ENCODE results near the gene CCR2.

The CCR2 gene

GRCh38 chr3:46359733-46360493 is 6.0 kb downstream of the CCR2 start:
- peak; percentile 76 for ATAC-seq (replicated peaks)
- H3K36me3 Mint-ChIP-seq (ENCODE audit: insufficient read depth): peaks cover 44% of the 10 kb centered on the region
- peaks cover 49 to 69% of the 10 kb centered on the region in 2 donors for H3K4me1 Mint-ChIP-seq (ENCODE audit: low read depth in 2 of 2)
- no peak for DNase-seq
- H3K9me3 Mint-ChIP-seq: no peaks in the 10 kb centered on the region
- peak overlapping the region; percentile 87 to 93 for H3K27ac Mint-ChIP-seq
- no peaks in the 10 kb centered on the region for H3K27me3 Mint-ChIP-seq
- H3K4me3 Mint-ChIP-seq: peak overlapping the region; percentile 56 to 58

- DNase-seq: no peak
- Mint-ChIP-seq H3K27ac (peak overlapping the region; percentile 87 to 93), H3K27me3 (no peaks in the 10 kb centered on the region), H3K4me3 (peak overlapping the region; percentile 56 to 58), H3K36me3 (ENCODE audit: insufficient read depth) (peaks cover 44% of the 10 kb centered on the region), H3K4me1 (ENCODE audit: low read depth in 2 of 2) (peaks cover 50 to 72% of the 10 kb centered on the region in 2 donors), H3K9me3 (no peaks in the 10 kb centered on the region)
- peak; percentile 62 for ATAC-seq (replicated peaks)
Measured at GRCh38 chr3:46360907-46361306, 7.0 kb downstream of the CCR2 start.

- no peak for DNase-seq
- Mint-ChIP-seq H3K4me3 (peak overlapping the region; percentile 56 to 58), H3K4me1 (ENCODE audit: low read depth in 2 of 2) (peaks cover 57 to 73% of the 10 kb centered on the region in 2 donors), H3K27me3 (no peaks in the 10 kb centered on the region), H3K27ac (peak overlapping the region; percentile 87 to 93), H3K9me3 (no peaks in the 10 kb centered on the region), H3K36me3 (ENCODE audit: insufficient read depth) (peaks cover 44% of the 10 kb centered on the region)
- peak; percentile 36 for ATAC-seq (replicated peaks)
Measured at GRCh38 chr3:46361408-46362283, 7.7 kb downstream of the CCR2 start.

DNA sequence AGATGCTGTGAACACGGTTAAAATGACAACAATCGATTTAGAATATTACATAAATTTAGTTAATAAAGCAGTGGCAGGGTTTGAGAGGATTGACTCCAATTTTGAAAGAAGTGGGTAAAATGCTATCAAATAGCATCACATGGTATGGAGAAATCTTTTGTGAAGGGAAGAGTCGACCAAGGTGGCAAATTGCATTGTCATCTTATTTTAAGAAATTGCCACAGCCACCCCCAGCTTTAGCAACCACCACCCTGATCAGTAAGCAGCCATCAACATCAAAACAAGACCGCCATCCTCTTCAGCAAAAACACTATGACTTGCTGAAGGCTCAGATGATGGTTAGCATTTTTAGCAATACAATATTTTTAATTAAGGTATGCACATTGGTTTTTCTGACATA is 11.1 kb downstream of the CCR2 start:
- Mint-ChIP-seq H3K27ac (peak overlapping the region in 1 of 2 donors; percentile 38), H3K9me3 (no peaks in the 10 kb centered on the region), H3K36me3 (ENCODE audit: insufficient read depth) (peaks cover 19% of the 10 kb centered on the region), H3K27me3 (no peaks in the 10 kb centered on the region), H3K4me1 (ENCODE audit: low read depth in 2 of 2) (peaks cover 57 to 72% of the 10 kb centered on the region in 2 donors), H3K4me3 (no peak overlapping the region)
- ATAC-seq (replicated peaks): no peak
- no peak for DNase-seq

DNA sequence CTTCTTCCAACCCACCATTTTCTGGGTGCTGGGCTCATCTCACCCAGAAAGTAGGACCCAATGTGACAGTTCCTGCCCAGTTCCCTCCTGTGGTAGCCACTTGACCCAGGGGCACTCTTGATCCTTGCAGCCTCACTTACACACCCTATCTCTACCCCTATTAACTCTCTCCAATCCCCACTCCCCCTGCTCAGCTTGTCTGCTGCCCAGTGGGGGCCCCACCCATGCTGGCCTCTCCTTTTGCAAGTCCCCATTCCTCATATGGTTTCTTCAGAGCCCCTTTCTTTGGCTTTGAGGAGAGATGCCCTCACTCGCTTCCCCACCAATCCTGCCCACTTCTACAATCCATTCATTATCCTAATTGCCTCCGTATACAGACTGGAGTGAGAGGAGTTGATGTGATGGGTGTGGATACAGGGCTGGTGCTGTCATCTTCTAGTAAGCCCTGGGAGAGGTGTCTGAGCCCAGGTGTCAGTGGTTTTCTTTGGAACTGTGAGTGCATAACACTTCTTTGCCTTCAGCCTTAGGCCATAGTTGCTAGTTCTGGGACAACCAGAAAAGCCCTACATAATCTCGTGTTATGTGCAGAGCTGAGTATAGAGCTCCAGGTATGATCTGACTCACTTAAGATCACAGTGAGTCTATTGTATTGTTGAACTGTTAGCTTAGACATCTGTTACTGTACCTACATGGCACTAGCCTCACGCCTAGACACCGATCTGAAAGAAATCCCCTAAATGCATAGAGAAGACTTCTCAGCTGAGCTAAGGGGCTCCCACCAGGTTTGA is 12.0 kb downstream of the CCR2 start:
- peak overlapping the region; percentile 61 to 84 for H3K27ac Mint-ChIP-seq
- peak overlapping the region; percentile 14 to 17 for H3K4me3 Mint-ChIP-seq
- peaks cover 51 to 72% of the 10 kb centered on the region in 2 donors for H3K4me1 Mint-ChIP-seq (ENCODE audit: low read depth in 2 of 2)
- no peaks in the 10 kb centered on the region for H3K9me3 Mint-ChIP-seq
- DNase-seq: no peak
- no peaks in the 10 kb centered on the region for H3K27me3 Mint-ChIP-seq
- peaks cover 15% of the 10 kb centered on the region for H3K36me3 Mint-ChIP-seq (ENCODE audit: insufficient read depth)
- no peak for ATAC-seq (replicated peaks)

DNA sequence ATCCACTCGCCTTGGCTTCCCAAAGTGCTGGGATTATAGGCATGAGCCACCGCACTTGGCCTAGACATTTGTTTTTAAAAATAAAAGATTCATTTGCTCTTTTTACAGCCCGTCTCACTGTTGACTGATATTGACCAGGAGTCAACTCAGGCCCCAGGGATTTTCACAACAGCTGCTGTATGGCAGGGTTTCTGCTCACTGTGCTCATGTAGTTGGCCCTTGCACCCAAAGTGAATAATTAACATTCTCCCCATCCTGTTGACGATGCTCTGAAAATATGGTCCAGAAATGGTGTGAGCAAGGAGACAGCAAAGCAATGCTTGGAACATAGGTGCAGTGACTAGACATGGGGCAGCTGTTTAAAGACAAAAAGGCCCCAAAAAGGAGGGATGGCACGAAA is 13.9 kb downstream of the CCR2 start:
- H3K4me3 Mint-ChIP-seq: peak overlapping the region; percentile 82 to 83
- DNase-seq: no peak
- peaks cover 42 to 70% of the 10 kb centered on the region in 2 donors for H3K4me1 Mint-ChIP-seq (ENCODE audit: low read depth in 2 of 2)
- no peaks in the 10 kb centered on the region for H3K9me3 Mint-ChIP-seq
- H3K27me3 Mint-ChIP-seq: no peaks in the 10 kb centered on the region
- ATAC-seq (replicated peaks): no peak
- H3K36me3 Mint-ChIP-seq (ENCODE audit: insufficient read depth): peaks cover 10% of the 10 kb centered on the region
- peak overlapping the region; percentile 89 to 92 for H3K27ac Mint-ChIP-seq

- peaks cover 50 to 76% of the 10 kb centered on the region in 2 donors for H3K4me1 Mint-ChIP-seq (ENCODE audit: low read depth in 2 of 2)
- H3K9me3 Mint-ChIP-seq: no peaks in the 10 kb centered on the region
- DNase-seq (peak; percentile 68 to 71 (median 69)), ATAC-seq (replicated peaks) (peak; percentile 80)
- H3K27ac Mint-ChIP-seq: peak overlapping the region; percentile 89 to 92
- H3K36me3 Mint-ChIP-seq (ENCODE audit: insufficient read depth): peaks cover 17% of the 10 kb centered on the region
- no peaks in the 10 kb centered on the region for H3K27me3 Mint-ChIP-seq
- peak overlapping the region; percentile 82 to 83 for H3K4me3 Mint-ChIP-seq
Measured at GRCh38 chr3:46368569-46368968, 14.7 kb downstream of the CCR2 start.

DNA sequence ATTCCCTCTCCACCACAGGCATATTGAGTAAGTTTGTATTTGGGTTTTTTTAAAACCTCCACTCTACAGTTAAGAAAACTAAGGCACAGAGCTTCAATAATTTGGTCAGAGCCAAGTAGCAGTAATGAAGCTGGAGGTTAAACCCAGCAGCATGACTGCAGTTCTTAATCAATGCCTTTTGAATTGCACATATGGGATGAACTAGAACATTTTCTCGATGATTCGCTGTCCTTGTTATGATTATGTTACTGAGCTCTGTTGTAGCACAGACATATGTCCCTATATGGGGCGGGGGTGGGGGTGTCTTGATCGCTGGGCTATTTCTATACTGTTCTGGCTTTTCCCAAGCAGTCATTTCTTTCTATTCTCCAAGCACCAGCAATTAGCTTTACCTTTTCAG is 15.2 kb downstream of the CCR2 start:
- H3K4me1 Mint-ChIP-seq (ENCODE audit: low read depth in 2 of 2): peaks cover 53 to 78% of the 10 kb centered on the region in 2 donors
- DNase-seq (no peak), ATAC-seq (replicated peaks) (no peak)
- H3K9me3 Mint-ChIP-seq: no peaks in the 10 kb centered on the region
- H3K4me3 Mint-ChIP-seq: peak overlapping the region; percentile 82 to 83
- peak overlapping the region; percentile 89 to 92 for H3K27ac Mint-ChIP-seq
- no peaks in the 10 kb centered on the region for H3K27me3 Mint-ChIP-seq
- peaks cover 23% of the 10 kb centered on the region for H3K36me3 Mint-ChIP-seq (ENCODE audit: insufficient read depth)

GRCh38 chr3:46369675-46370132 is 15.8 kb downstream of the CCR2 start:
- DNase-seq (no peak), ATAC-seq (replicated peaks) (peak; percentile 18)
- H3K4me1 Mint-ChIP-seq (ENCODE audit: low read depth in 2 of 2): peaks cover 59 to 81% of the 10 kb centered on the region in 2 donors
- no peaks in the 10 kb centered on the region for H3K9me3 Mint-ChIP-seq
- H3K36me3 Mint-ChIP-seq (ENCODE audit: insufficient read depth): peaks cover 29% of the 10 kb centered on the region
- peak overlapping the region; percentile 89 to 92 for H3K27ac Mint-ChIP-seq
- H3K4me3 Mint-ChIP-seq: peak overlapping the region; percentile 82 to 83
- no peaks in the 10 kb centered on the region for H3K27me3 Mint-ChIP-seq

DNA sequence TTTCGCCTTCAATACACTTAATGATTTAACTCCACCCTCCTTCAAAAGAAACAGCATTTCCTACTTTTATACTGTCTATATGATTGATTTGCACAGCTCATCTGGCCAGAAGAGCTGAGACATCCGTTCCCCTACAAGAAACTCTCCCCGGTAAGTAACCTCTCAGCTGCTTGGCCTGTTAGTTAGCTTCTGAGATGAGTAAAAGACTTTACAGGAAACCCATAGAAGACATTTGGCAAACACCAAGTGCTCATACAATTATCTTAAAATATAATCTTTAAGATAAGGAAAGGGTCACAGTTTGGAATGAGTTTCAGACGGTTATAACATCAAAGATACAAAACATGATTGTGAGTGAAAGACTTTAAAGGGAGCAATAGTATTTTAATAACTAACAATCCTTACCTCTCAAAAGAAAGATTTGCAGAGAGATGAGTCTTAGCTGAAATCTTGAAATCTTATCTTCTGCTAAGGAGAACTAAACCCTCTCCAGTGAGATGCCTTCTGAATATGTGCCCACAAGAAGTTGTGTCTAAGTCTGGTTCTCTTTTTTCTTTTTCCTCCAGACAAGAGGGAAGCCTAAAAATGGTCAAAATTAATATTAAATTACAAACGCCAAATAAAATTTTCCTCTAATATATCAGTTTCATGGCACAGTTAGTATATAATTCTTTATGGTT is 17.1 kb downstream of the CCR2 start, which contains the start of gene CCR5:
Gene CCR5 (plus strand): TSS at position 108 of the 680 bp plus-strand sequence. CDS start 1,957 bp downstream, outside the sequence.
- peaks cover 61 to 80% of the 10 kb centered on the region in 2 donors for H3K4me1 Mint-ChIP-seq (ENCODE audit: low read depth in 2 of 2)
- H3K9me3 Mint-ChIP-seq: no peaks in the 10 kb centered on the region
- H3K27me3 Mint-ChIP-seq: no peaks in the 10 kb centered on the region
- peaks cover 32% of the 10 kb centered on the region for H3K36me3 Mint-ChIP-seq (ENCODE audit: insufficient read depth)
- DNase-seq (peak in 2 of 3 experiments; percentile 33 to 41), ATAC-seq (replicated peaks) (peak; percentile 55)
- peak within 1 kb of the TSS; percentile 89 to 92 for H3K27ac Mint-ChIP-seq
- peak within 1 kb of the TSS; percentile 82 to 83 for H3K4me3 Mint-ChIP-seq

GRCh38 chr3:46371519-46372340 is 17.8 kb downstream of the CCR2 start:
- ATAC-seq (replicated peaks) (no peak), DNase-seq (no peak)
- H3K36me3 Mint-ChIP-seq (ENCODE audit: insufficient read depth): peaks cover 32% of the 10 kb centered on the region
- peak overlapping the region; percentile 89 to 92 for H3K27ac Mint-ChIP-seq
- no peaks in the 10 kb centered on the region for H3K27me3 Mint-ChIP-seq
- no peaks in the 10 kb centered on the region for H3K9me3 Mint-ChIP-seq
- peak overlapping the region; percentile 82 to 83 for H3K4me3 Mint-ChIP-seq
- peaks cover 57 to 78% of the 10 kb centered on the region in 2 donors for H3K4me1 Mint-ChIP-seq (ENCODE audit: low read depth in 2 of 2)

All from effector memory CD8-positive, alpha-beta T cell (primary cell).